HFFc6 (cell line): ENCODE data around the gene MYZAP. TPM values are rescaled to one million over a fixed set of nuclear protein-coding genes. Genes with fewer than 3 reads are reported as not detected.

Experiments used
- DNase-seq: peaks from one replicate; pipeline ENCODE4 v3.0.0-alpha.2; 2018
- H3K27ac Mint-ChIP-seq: 2 replicates; pipeline ENCODE4 v1.8.0; 2020; ENCODE audit warnings: mild to moderate bottlenecking, mixed read lengths
- H3K27me3 Mint-ChIP-seq: 2 replicates; pipeline ENCODE4 v1.8.0; 2021; ENCODE audit warnings: mild to moderate bottlenecking, moderate library complexity, mixed read lengths; ENCODE audit not compliant: insufficient read depth
- H3K36me3 Mint-ChIP-seq: 2 replicates; pipeline ENCODE4 v1.8.0; 2021; ENCODE audit warnings: low read depth, mixed read lengths
- H3K4me1 Mint-ChIP-seq: 2 replicates; pipeline ENCODE4 v1.8.0; 2020; ENCODE audit warnings: low read depth, mixed read lengths
- H3K4me3 Mint-ChIP-seq: 2 replicates; pipeline ENCODE4 v1.8.0; 2020; ENCODE audit warnings: mild to moderate bottlenecking, moderate library complexity, mixed read lengths
- H3K9me3 Mint-ChIP-seq: 2 replicates; pipeline ENCODE4 v1.8.0; 2020; ENCODE audit warnings: mild to moderate bottlenecking, mixed read lengths
- long read RNA-seq: library from polyadenylated mRNA; unstranded; transcript quantifications from one replicate; pipeline ENCODE4 v2.0.0, GENCODE V29; 2019
- total RNA-seq, 6 experiments: library from RNA; stranded (reverse); fragmentation: NEBNext Ultra II Directional; extraction: Animal tissue kit (Norgen Biotek cat#: 25700); gene quantifications; 2 replicates in 1 of 6; 3 replicates in 5 of 6; pipeline ENCODE4 v1.2.3, GENCODE V29; 2021
- TF ChIP-seq, protein P1 (sequence below): fragments of 200-600 bp; sonication (generic); IDR thresholded peaks from 2 replicates; pipeline ENCODE4 v1.5.0; 2021; ENCODE audit warnings: antibody characterized with exemption, mild to moderate bottlenecking

Gene MYZAP
- total RNA-seq: under 1 TPM in 1 of 6 experiments, not detected in 5; 0.12 TPM
- long read RNA-seq: 0 reads

- no peaks in the 10 kb centered on the region for H3K9me3 Mint-ChIP-seq
- H3K4me1 Mint-ChIP-seq: peaks cover 7% of the 10 kb centered on the region
- H3K27ac Mint-ChIP-seq: no peak within 1 kb of the TSS
- H3K4me3 Mint-ChIP-seq: no peak within 1 kb of the TSS
- TF ChIP-seq, protein P1, sequence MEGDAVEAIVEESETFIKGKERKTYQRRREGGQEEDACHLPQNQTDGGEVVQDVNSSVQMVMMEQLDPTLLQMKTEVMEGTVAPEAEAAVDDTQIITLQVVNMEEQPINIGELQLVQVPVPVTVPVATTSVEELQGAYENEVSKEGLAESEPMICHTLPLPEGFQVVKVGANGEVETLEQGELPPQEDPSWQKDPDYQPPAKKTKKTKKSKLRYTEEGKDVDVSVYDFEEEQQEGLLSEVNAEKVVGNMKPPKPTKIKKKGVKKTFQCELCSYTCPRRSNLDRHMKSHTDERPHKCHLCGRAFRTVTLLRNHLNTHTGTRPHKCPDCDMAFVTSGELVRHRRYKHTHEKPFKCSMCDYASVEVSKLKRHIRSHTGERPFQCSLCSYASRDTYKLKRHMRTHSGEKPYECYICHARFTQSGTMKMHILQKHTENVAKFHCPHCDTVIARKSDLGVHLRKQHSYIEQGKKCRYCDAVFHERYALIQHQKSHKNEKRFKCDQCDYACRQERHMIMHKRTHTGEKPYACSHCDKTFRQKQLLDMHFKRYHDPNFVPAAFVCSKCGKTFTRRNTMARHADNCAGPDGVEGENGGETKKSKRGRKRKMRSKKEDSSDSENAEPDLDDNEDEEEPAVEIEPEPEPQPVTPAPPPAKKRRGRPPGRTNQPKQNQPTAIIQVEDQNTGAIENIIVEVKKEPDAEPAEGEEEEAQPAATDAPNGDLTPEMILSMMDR: no peak
- peaks cover 18% of the 10 kb centered on the region for H3K27me3 Mint-ChIP-seq
- DNase-seq: no peak
- H3K36me3 Mint-ChIP-seq: no peaks in the 10 kb centered on the region
Measured at GRCh38 chr15:57591822-57592367, at the start of gene MYZAP. Gene MYZAP, plus strand, starts transcription at chr15:57591904. Its CDS starts 131 bp downstream, at chr15:57592035.

- H3K27ac Mint-ChIP-seq: no peak overlapping the region
- TF ChIP-seq, protein P1: peak; percentile 52
- peaks cover 25% of the 10 kb centered on the region for H3K27me3 Mint-ChIP-seq
- H3K36me3 Mint-ChIP-seq: no peaks in the 10 kb centered on the region
- H3K4me3 Mint-ChIP-seq: no peak overlapping the region
- no peaks in the 10 kb centered on the region for H3K9me3 Mint-ChIP-seq
- no peak for DNase-seq
- H3K4me1 Mint-ChIP-seq: peaks cover 1% of the 10 kb centered on the region
Measured at GRCh38 chr15:57542505-57542817, 49.2 kb upstream of the MYZAP start.

DNA sequence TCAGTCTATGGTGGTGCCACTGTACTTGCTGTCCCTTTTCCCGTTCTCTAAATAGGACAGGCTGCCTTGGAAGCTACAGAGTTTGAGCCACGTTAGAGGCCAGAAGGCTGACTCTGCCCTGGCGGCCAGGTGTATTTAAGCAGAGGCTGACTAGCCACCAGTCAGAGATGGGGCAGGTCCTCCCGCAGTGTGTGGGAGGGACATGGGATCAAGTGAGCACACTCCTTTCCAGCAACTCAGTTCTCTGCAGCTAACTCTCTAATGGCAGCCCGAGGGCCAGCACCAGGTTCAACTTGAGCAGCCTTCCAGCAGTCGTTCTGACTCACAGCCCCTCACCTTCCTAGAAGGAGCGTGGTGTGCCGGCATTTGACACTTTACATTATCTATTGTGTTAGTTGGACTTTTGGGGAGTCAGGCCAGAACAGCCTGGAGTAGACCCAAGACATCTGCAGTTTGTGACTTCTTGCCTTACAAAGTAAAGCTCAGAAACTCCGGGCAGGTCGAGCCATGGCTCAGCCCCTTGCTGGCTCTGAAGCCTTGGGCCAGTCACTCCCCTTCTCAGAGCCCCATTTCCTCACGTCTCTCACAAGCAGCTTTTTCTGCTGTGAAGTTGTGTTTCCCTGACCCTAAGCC lies 46.7 kb upstream of the MYZAP start:
- DNase-seq: no peak
- Mint-ChIP-seq H3K4me3 (no peak overlapping the region), H3K27ac (no peak overlapping the region), H3K36me3 (no peaks in the 10 kb centered on the region), H3K27me3 (peaks cover 18% of the 10 kb centered on the region), H3K4me1 (no peaks in the 10 kb centered on the region), H3K9me3 (no peaks in the 10 kb centered on the region)
- TF ChIP-seq, protein P1: no peak

- DNase-seq: no peak
- Mint-ChIP-seq H3K4me3 (no peak overlapping the region), H3K27ac (no peak overlapping the region), H3K9me3 (no peaks in the 10 kb centered on the region), H3K4me1 (peaks cover 7% of the 10 kb centered on the region), H3K36me3 (no peaks in the 10 kb centered on the region), H3K27me3 (peaks cover 18% of the 10 kb centered on the region)
- TF ChIP-seq, protein P1: no peak
Measured at GRCh38 chr15:57545995-57546394, 45.7 kb upstream of the MYZAP start.

- DNase-seq: no peak
- TF ChIP-seq, protein P1: no peak
- H3K4me3 Mint-ChIP-seq: no peak overlapping the region
- no peaks in the 10 kb centered on the region for H3K36me3 Mint-ChIP-seq
- peaks cover 18% of the 10 kb centered on the region for H3K27me3 Mint-ChIP-seq
- H3K4me1 Mint-ChIP-seq: peaks cover 20% of the 10 kb centered on the region
- H3K27ac Mint-ChIP-seq: no peak overlapping the region
- no peaks in the 10 kb centered on the region for H3K9me3 Mint-ChIP-seq
Measured at GRCh38 chr15:57547243-57547755, 44.4 kb upstream of the MYZAP start.
